Measurements from ENCODE around the gene IL17REL.

IL17REL gene

DNA sequence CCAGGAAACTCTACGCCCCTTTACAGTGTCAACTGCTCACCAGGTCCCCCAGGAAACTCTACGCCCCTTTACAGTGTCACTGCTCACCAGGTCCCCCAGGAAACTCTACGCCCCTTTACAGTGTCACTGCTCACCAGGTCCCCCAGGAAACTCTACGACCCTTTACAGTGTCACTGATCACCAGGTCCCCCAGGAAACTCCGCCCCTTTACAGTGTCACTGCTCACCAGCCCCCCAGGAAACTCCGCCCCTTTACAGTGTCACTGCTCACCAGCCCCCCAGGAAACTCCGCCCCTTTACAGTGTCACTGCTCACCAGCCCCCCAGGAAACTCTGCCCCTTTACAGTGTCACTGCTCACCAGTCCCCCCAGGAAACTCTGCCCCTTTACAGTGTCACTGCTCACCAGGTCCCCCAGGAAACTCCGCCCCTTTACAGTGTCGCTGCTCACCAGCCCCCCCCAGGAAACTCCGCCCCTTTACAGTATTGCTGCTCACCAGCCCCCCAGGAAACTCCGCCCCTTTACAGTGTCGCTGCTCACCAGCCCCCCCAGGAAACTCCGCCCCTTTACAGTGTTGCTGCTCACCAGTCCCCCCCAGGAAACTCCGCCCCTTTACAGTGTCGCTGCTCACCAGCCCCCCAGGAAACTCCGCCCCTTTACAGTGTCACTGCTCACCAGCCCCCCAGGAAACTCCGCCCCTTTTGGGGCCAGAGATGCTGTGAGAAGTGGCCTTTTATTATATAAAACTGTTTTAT, 67.3 kb downstream of the IL17REL start:
- peak; percentile 54 for DNase-seq (ENCODE audit: low spot score)

Measured in CD4-positive, alpha-beta T cell treated with Interleukin-2 at 100 ng/mL for 4 hours (primary cell).